ENCODE measurements around the gene COX4I2. TPM values are rescaled to one million over a fixed set of nuclear protein-coding genes. Genes with fewer than 3 reads are reported as not detected.

The COX4I2 gene
- total RNA-seq, 1 donor from 2014 or later = 0.34 TPM

DNA sequence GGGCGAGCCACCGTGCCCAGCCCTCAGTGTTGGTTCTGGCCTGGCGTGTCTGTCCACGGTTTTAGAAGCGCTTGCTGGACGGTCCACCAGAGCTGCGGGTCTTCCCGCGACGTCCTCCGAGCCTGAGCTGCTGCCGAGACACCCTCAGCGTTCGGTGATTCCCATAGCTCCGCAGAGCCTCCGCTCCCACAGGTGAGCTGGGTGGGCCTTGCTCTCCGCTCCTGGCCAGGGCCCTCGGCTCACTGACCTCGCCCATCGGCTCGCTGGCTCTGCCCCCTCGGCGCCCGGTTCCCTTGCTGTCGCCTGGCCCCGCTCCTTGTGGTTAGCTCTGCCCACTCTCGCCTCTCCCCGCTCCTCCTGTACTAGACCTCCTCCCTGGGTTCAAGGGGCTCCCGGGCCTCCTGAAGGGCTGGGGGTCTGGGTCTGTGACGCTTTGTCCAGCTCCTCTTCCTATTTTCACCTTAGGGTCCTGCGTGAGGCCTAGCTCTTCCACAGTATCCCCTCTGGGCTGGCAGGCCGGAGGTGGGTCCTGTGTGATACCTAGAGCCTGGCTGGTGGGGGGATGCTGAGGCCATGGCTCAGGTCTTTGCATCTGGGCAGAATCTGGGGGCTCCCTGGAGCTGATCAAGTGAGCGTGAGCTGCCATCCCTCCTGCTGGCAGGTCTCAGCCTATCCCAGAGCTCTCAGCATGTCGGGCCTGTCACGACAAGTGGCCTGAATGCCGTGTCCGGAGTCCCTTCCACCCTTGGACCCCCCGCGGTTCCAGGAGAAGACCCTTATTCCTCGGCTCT, 5.0 kb upstream of the COX4I2 start:
- Mint-ChIP-seq H3K27me3 (ENCODE audit: low read depth) (no peaks in the 10 kb centered on the region), H3K9me3 (peaks cover 1% of the 10 kb centered on the region), H3K36me3 (no peaks in the 10 kb centered on the region), H3K27ac (no peak overlapping the region), H3K4me3 (no peak overlapping the region), H3K4me1 (peaks cover 2% of the 10 kb centered on the region)
- TF ChIP-seq, protein P1, sequence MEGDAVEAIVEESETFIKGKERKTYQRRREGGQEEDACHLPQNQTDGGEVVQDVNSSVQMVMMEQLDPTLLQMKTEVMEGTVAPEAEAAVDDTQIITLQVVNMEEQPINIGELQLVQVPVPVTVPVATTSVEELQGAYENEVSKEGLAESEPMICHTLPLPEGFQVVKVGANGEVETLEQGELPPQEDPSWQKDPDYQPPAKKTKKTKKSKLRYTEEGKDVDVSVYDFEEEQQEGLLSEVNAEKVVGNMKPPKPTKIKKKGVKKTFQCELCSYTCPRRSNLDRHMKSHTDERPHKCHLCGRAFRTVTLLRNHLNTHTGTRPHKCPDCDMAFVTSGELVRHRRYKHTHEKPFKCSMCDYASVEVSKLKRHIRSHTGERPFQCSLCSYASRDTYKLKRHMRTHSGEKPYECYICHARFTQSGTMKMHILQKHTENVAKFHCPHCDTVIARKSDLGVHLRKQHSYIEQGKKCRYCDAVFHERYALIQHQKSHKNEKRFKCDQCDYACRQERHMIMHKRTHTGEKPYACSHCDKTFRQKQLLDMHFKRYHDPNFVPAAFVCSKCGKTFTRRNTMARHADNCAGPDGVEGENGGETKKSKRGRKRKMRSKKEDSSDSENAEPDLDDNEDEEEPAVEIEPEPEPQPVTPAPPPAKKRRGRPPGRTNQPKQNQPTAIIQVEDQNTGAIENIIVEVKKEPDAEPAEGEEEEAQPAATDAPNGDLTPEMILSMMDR (IDR thresholded peaks at IDR 0.05; ENCODE audit: unreplicated experiment) = no peak
- no peak for DNase-seq (ENCODE audit: low spot score in 2 of 2, unreplicated experiment in 2 of 2)

DNA sequence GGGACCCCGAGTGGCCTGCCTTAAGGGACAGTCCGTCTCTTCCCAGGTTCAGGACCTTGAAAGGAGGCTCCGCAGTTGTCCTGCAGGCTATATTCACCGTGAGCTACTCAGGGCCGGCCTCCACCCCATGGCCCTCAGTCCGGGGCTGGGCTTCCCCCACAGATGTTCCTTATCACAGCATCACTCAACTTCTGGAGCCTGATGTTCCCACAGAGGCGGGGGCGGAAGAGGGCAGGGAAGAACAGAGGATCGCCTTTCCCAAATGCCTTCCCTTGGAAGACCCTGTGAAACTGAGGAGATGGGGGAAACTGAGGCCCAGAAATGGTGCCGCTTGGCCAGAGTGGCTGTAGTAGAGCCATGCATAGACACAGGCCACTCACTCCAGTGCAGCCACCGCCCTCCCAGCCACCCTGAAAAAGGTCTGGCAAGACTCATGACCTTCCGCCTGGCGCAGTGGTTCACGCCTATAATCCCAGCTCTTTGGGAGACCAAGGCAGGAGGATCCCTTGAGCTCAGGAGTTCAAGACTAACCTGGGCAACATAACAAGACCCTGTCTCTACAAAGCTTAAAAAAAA, 4.3 kb upstream of the COX4I2 start:
- Mint-ChIP-seq H3K27ac (no peak overlapping the region), H3K4me1 (peaks cover 7% of the 10 kb centered on the region), H3K27me3 (ENCODE audit: low read depth) (no peaks in the 10 kb centered on the region), H3K4me3 (no peak overlapping the region), H3K9me3 (no peaks in the 10 kb centered on the region), H3K36me3 (no peaks in the 10 kb centered on the region)
- DNase-seq (ENCODE audit: low spot score in 2 of 2, unreplicated experiment in 2 of 2) = no peak
- TF ChIP-seq, protein P1 (IDR thresholded peaks at IDR 0.05; ENCODE audit: unreplicated experiment) = no peak

DNA sequence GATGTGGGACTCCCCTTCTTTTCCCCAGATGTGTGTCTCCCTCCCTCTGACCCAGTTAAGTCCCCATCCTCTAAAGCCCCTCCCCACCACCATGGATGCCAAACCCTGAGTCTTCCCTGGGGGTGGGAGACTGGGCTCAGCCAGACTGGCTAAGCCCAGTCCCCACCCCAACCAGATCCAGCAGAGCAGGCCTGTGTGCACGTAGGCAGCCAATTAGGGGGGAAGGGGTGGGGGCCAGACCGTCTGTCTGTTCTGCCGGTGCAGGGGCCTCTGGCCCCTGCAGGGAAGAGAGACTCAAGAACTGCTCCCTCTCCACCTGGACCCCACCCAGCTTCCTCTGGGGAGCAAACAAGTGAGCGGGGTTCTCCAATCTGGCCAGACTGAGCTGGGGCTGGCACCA, 605 bp downstream of the COX4I2 start:
- no peak for DNase-seq (ENCODE audit: low spot score in 2 of 2, unreplicated experiment in 2 of 2)
- Mint-ChIP-seq H3K4me3 (no peak overlapping the region), H3K4me1 (peaks cover 9% of the 10 kb centered on the region), H3K27ac (no peak overlapping the region), H3K27me3 (ENCODE audit: low read depth) (no peaks in the 10 kb centered on the region), H3K9me3 (no peaks in the 10 kb centered on the region), H3K36me3 (no peaks in the 10 kb centered on the region)
- TF ChIP-seq, protein P1 (IDR thresholded peaks at IDR 0.05; ENCODE audit: unreplicated experiment) = no peak

DNA sequence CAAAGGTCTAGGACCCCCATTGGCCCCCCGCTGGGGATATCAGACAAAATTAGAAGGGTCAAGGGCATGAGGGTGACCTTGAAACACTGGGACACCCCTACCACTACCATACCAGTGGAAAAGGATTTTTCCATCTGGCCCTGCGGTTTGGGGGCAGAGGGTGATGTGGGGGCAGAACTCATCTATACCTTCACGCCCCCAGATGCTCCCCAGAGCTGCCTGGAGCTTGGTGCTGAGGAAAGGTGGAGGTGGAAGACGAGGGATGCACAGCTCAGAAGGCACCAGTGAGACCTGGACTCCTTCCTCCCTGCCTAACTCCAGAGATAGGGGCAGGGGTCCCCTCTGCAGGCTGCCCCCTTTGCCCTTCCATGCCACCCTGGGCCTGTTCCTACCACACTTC, 1.1 kb downstream of the COX4I2 start:
- TF ChIP-seq, protein P1 (IDR thresholded peaks at IDR 0.05; ENCODE audit: unreplicated experiment) = no peak
- no peak overlapping the region for H3K4me3 Mint-ChIP-seq
- H3K27ac Mint-ChIP-seq = no peak overlapping the region

GRCh38 chr20:31640259-31640658, 2.5 kb downstream of the COX4I2 start:
- Mint-ChIP-seq H3K27me3 (ENCODE audit: low read depth) (no peaks in the 10 kb centered on the region), H3K4me1 (peaks cover 8% of the 10 kb centered on the region), H3K27ac (no peak overlapping the region), H3K9me3 (no peaks in the 10 kb centered on the region), H3K4me3 (no peak overlapping the region), H3K36me3 (no peaks in the 10 kb centered on the region)
- no peak for DNase-seq (ENCODE audit: low spot score in 2 of 2, unreplicated experiment in 2 of 2)
- TF ChIP-seq, protein P1 (IDR thresholded peaks at IDR 0.05; ENCODE audit: unreplicated experiment) = no peak

More for the DNA sequence above, 1.1 kb downstream of the COX4I2 start:
- H3K27me3 Mint-ChIP-seq (ENCODE audit: low read depth) = no peaks in the 10 kb centered on the region
- no peak for DNase-seq (ENCODE audit: low spot score in 2 of 2, unreplicated experiment in 2 of 2)
- no peaks in the 10 kb centered on the region for H3K9me3 Mint-ChIP-seq
- H3K36me3 Mint-ChIP-seq = no peaks in the 10 kb centered on the region
- peaks cover 8% of the 10 kb centered on the region for H3K4me1 Mint-ChIP-seq
